ENCODE results near the gene BPIFB1. TPM values are rescaled to one million over a fixed set of nuclear protein-coding genes. Genes with fewer than 3 reads are reported as not detected.

The BPIFB1 gene
- total and polyA plus RNA-seq, 2 of the 13 experiments (the other 11 are each of a cell fraction or from before 2014, with no cell fraction given) = 0.82 to 4.4 TPM

DNA sequence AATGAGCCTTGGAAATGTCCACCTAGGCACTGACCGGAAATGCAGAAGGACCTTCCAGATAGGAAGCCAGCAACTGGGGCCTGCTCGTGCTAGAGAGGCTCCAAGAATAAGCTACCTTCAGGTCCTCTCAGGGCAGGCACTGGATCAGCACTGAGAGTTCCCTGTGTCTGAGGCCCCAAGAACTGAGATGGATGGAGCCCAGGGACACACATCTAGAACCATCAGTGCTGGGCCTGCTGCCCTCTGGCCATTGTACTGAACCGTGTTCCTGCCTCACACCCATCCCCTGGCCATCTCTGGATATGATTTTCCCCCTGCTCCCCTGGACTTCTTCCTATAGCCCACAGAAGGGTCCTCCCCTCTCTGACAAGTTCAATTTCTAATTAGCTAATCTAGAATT, 36.9 kb upstream of the BPIFB1 start:
- Histone ChIP-seq H3K4me2 (ENCODE audit: low read depth, low read length) (no peak overlapping the region), H2AFZ (ENCODE audit: low read length) (no peak overlapping the region), H3K27me3 (ENCODE audit: control insufficient read depth in 1 of 2, insufficient read depth in 2 of 2, low read length in 2 of 2) (no peaks in the 10 kb centered on the region), H3K9me3 (ENCODE audit: low read length) (no peaks in the 10 kb centered on the region), H3K36me3 (replicated peaks in 1 of 2; ENCODE audit: control insufficient read depth in 1 of 2, insufficient read depth in 2 of 2, low read length in 2 of 2) (no peaks in the 10 kb centered on the region), H3K4me1 (ENCODE audit: insufficient read depth, low read length) (no peaks in the 10 kb centered on the region), H3K4me3 (replicated peaks in 1 of 3; ENCODE audit: insufficient read depth in 1 of 3, low read depth in 2 of 3, low read length in 3 of 3) (no peak overlapping the region), H3K27ac (ENCODE audit: extremely low read length, insufficient read depth, low read length) (no peak overlapping the region), H3K79me2 (ENCODE audit: insufficient read depth, low read length) (no peaks in the 10 kb centered on the region), H4K20me1 (ENCODE audit: insufficient read depth, low read length) (no peaks in the 10 kb centered on the region), H3K9ac (ENCODE audit: insufficient read depth, low read depth, low read length) (no peak overlapping the region)
- no peak for DNase-seq (ENCODE audit: low spot score)
- no peak for TF ChIP-seq AKAP8 (CRISPR knock-in tag; IDR thresholded peaks at IDR 0.05)
- no peak for TF ChIP-seq SMYD3 (CRISPR knock-in tag; IDR thresholded peaks at IDR 0.05)
- ChIA-PET CTCF (ENCODE audit: low intra/inter-chr PET ratio, low total read pairs) (no interaction called here), POLR2A (no interaction called here)
- no peak for ATAC-seq
- no TSS peak for BruUV-seq (replicated peaks)
- intact Hi-C loops (cut with micrococcal nuclease; ENCODE audit: unreplicated experiment) (no loop called here), in situ Hi-C loops (cut with HindIII; ENCODE audit: extremely low pct_ligation_motif_present, low pct_unique_long_range_greater_than_20kb) (no loop called here)
- WGBS (ENCODE audit: low lambda C conversion rate) = 24% methylated on average over 3 of the region's 3 CpGs
- no peak for FAIRE-seq

DNA sequence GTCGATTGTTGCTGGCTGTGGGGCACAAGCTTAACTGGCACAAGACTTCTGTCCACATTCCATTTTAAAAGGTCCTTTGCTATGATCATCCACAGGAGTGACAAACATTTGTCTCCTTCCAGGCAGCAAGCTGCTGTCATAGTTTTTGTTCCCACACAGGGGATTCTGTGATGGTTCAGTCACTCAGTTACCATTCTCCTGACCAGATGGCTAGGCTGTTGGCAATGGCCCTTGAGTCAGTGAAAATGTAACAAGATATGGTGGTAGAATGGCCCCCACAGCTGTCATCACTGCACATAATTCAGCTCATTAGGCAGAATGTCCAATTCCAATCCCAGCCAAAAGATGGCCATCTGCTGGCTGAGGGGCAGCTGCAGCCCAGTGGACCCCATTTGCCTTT, 33.6 kb upstream of the BPIFB1 start:
- H3K9ac ChIP-seq (ENCODE audit: insufficient read depth, low read depth, low read length) = no peak overlapping the region
- no peaks in the 10 kb centered on the region for H3K79me2 ChIP-seq (ENCODE audit: insufficient read depth, low read length)
- in situ Hi-C loops (cut with HindIII; ENCODE audit: extremely low pct_ligation_motif_present, low pct_unique_long_range_greater_than_20kb) (no loop called here), intact Hi-C loops (cut with micrococcal nuclease; ENCODE audit: unreplicated experiment) (no loop called here)
- no peak overlapping the region for H3K4me3 ChIP-seq (replicated peaks in 1 of 3; ENCODE audit: insufficient read depth in 1 of 3, low read depth in 2 of 3, low read length in 3 of 3)
- ChIA-PET POLR2A (no interaction called here), CTCF (ENCODE audit: low intra/inter-chr PET ratio, low total read pairs) (no interaction called here)
- no peak overlapping the region for H2AFZ ChIP-seq (ENCODE audit: low read length)
- no peak for ATAC-seq
- H3K4me2 ChIP-seq (ENCODE audit: low read depth, low read length) = no peak overlapping the region
- H3K27ac ChIP-seq (ENCODE audit: extremely low read length, insufficient read depth, low read length) = no peak overlapping the region
- no peaks in the 10 kb centered on the region for H4K20me1 ChIP-seq (ENCODE audit: insufficient read depth, low read length)
- H3K4me1 ChIP-seq (ENCODE audit: insufficient read depth, low read length) = no peaks in the 10 kb centered on the region
- FAIRE-seq = no peak
- H3K27me3 ChIP-seq (ENCODE audit: control insufficient read depth in 1 of 2, insufficient read depth in 2 of 2, low read length in 2 of 2) = no peaks in the 10 kb centered on the region
- TF ChIP-seq, protein P1, sequence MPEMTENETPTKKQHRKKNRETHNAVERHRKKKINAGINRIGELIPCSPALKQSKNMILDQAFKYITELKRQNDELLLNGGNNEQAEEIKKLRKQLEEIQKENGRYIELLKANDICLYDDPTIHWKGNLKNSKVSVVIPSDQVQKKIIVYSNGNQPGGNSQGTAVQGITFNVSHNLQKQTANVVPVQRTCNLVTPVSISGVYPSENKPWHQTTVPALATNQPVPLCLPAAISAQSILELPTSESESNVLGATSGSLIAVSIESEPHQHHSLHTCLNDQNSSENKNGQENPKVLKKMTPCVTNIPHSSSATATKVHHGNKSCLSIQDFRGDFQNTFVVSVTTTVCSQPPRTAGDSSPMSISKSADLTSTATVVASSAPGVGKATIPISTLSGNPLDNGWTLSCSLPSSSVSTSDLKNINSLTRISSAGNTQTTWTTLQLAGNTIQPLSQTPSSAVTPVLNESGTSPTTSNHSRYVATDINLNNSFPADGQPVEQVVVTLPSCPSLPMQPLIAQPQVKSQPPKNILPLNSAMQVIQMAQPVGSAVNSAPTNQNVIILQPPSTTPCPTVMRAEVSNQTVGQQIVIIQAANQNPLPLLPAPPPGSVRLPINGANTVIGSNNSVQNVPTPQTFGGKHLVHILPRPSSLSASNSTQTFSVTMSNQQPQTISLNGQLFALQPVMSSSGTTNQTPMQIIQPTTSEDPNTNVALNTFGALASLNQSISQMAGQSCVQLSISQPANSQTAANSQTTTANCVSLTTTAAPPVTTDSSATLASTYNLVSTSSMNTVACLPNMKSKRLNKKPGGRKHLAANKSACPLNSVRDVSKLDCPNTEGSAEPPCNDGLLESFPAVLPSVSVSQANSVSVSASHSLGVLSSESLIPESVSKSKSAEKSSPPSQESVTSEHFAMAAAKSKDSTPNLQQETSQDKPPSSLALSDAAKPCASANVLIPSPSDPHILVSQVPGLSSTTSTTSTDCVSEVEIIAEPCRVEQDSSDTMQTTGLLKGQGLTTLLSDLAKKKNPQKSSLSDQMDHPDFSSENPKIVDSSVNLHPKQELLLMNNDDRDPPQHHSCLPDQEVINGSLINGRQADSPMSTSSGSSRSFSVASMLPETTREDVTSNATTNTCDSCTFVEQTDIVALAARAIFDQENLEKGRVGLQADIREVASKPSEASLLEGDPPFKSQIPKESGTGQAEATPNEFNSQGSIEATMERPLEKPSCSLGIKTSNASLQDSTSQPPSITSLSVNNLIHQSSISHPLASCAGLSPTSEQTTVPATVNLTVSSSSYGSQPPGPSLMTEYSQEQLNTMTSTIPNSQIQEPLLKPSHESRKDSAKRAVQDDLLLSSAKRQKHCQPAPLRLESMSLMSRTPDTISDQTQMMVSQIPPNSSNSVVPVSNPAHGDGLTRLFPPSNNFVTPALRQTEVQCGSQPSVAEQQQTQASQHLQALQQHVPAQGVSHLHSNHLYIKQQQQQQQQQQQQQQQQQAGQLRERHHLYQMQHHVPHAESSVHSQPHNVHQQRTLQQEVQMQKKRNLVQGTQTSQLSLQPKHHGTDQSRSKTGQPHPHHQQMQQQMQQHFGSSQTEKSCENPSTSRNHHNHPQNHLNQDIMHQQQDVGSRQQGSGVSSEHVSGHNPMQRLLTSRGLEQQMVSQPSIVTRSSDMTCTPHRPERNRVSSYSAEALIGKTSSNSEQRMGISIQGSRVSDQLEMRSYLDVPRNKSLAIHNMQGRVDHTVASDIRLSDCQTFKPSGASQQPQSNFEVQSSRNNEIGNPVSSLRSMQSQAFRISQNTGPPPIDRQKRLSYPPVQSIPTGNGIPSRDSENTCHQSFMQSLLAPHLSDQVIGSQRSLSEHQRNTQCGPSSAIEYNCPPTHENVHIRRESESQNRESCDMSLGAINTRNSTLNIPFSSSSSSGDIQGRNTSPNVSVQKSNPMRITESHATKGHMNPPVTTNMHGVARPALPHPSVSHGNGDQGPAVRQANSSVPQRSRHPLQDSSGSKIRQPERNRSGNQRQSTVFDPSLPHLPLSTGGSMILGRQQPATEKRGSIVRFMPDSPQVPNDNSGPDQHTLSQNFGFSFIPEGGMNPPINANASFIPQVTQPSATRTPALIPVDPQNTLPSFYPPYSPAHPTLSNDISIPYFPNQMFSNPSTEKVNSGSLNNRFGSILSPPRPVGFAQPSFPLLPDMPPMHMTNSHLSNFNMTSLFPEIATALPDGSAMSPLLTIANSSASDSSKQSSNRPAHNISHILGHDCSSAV (CRISPR knock-in tag; IDR thresholded peaks at IDR 0.05; ENCODE audit: borderline replicate concordance) = no peak
- TF ChIP-seq GATA4 (IDR thresholded peaks at IDR 0.05; ENCODE audit: borderline replicate concordance, low read depth) = no peak
- no peak for TF ChIP-seq TSC22D2 (CRISPR knock-in tag; IDR thresholded peaks at IDR 0.05; ENCODE audit: borderline replicate concordance)
- TF ChIP-seq FIP1L1 (IDR thresholded peaks at IDR 0.05; ENCODE audit: borderline replicate concordance, insufficient read depth, low read depth, low read length) = no peak
- TF ChIP-seq, protein P2, sequence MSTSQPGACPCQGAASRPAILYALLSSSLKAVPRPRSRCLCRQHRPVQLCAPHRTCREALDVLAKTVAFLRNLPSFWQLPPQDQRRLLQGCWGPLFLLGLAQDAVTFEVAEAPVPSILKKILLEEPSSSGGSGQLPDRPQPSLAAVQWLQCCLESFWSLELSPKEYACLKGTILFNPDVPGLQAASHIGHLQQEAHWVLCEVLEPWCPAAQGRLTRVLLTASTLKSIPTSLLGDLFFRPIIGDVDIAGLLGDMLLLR (CRISPR knock-in tag; IDR thresholded peaks at IDR 0.05) = no peak
- no peaks in the 10 kb centered on the region for H3K36me3 ChIP-seq (replicated peaks in 1 of 2; ENCODE audit: control insufficient read depth in 1 of 2, insufficient read depth in 2 of 2, low read length in 2 of 2)
- BruUV-seq (replicated peaks) = no TSS peak
- no peak for DNase-seq (ENCODE audit: low spot score)
- WGBS (ENCODE audit: low lambda C conversion rate) = 0% methylated on average over 1 of the region's 1 CpG
- no peaks in the 10 kb centered on the region for H3K9me3 ChIP-seq (ENCODE audit: low read length)

All from HepG2 (cell line).